ENCODE measurements around the gene NUP205.
A peak's percentile ranks its signal among the peaks of the same experiment; 100 is the strongest.
"Not testable (repeated sequence)": the region's sequence is repeated elsewhere in the genome, so short reads cannot be mapped to it uniquely, and the experiment has no call there.

NUP205 gene

DNA sequence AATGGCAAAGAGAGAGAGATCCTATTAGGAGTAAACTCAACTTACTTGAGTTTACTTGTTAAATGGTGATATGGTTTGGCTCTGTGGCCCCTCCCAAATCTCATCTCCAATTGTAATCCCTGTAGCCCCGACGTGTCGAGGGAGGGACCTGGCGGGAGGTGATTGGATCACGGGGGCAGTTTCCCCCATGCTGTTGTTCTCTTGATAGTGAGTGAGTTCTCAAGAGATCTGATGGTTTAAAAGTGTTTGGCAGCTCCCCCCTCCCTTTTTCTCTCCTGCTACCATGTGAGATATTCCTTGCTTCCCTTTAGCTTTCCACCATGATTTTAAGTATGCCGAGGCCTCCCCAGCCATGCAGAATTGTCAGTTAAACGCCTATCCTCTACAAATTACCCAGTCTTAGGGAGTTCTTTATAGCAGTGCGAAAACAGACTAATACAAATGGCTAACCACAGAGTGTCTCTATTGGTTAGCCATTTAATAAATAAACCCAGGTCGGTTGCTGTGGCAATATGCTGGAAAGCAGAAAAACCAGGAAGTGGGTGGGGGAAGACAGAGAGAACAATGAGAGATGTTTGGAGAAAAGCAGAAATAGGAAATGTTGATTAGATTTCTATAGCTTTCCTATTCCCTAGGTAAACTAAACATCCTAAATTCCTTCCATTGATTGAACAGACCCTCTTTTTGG, 101.6 kb downstream of the NUP205 start:
- DNase-seq (ENCODE audit: low read depth, low spot score), result no peak
- no peak overlapping the region for H3K4me3 ChIP-seq (ENCODE audit: low read length)

DNA sequence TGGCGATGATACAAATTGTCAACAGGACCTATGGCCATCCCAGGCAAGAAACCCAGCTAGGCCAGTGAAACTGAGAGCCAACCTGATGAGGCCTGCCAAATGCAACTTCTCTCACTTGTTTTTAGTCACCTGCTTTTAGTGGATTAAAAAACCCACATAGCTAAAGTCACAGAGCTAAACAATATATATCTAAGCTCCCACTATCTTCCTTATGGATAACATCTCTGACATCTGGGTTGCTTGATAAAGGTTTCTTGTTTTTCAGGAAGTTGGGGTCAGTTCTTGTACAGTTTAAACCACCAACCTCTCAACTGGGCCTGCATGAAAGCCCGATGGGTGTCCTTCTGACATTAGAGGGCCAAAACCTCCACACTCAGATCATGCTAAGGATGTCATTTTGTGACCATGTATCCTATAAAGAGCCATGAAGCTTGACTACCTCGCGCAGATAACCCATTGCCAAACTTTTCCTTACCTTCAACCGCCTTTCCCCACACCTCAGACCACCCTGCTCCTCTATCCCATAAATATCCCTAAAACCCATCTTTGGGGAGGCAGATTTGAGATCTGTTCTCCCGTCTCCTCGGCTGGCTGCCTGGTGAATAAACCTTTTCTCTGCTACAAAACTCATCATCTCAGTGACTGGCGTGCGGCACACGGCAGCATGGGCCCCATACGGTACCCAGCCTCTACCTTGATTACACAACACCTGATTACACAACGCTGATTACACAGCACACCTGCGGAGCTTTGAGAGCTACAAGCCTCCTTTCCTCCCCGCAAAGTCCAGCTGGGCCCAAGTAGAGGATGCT, 103.8 kb downstream of the NUP205 start:
- DNase-seq (ENCODE audit: low read depth, low spot score), result no peak
- peak overlapping the region; percentile 65 for H3K4me3 ChIP-seq (ENCODE audit: low read length)

DNA sequence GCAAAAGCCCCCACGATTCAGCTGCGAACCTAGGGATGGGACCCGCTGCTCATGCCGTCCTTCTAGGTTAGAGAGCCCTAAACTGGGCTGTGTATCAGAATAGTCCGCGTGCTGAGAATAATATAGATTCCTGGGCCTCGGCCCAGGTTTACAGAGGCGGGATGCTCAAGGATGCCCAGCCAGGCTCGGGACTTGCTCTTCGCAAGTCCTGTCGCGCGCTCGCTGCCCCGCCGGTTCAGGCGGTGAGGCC, 104.3 kb downstream of the NUP205 start:
- peak overlapping the region; percentile 65 for H3K4me3 ChIP-seq (ENCODE audit: low read length)
- no peak for DNase-seq (ENCODE audit: low read depth, low spot score)

DNA sequence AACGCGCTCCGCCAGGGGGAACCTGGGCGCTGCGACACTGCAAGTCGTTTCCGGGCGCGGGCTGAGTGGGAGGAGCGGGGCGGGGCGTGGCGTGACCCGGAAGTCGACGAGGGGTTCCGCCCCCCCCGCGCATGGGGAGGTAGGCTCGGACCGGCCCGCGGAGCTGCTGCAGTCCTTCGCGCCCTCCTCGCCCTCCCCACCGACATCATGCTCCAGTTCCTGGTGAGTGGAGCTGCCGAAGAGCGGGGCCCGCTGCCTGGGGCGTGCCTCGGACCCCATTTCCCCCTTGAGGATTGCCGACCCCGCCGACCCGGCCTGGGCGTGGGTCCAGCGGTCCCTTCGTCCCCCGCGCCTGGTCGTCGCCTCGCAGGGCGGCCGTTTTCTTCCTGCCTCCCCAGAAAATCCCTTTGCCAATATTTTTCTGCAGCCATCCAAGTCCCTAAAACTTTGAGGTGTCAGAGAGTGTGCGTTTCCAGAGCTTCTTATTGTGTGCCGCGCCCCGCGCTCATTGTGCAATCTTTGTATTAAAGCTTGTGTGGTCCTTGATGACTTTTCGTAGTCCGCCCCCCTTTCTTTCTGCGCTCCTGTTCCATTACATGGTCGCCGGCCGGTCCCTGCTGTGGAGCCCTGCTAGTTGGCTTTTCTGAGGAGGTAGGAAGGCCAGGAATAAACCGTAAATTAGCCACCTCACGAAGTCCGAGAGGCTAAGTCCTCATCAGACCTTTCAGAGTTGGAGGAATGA, 104.8 kb downstream of the NUP205 start, which contains the start of gene STMP1:
TSS of gene STMP1 (plus strand) at position 142 of the 742 bp plus-strand sequence.
- peak within 1 kb of the TSS; percentile 65 for H3K4me3 ChIP-seq (ENCODE audit: low read length)
- peak; percentile 88 for DNase-seq (ENCODE audit: low read depth, low spot score)

DNA sequence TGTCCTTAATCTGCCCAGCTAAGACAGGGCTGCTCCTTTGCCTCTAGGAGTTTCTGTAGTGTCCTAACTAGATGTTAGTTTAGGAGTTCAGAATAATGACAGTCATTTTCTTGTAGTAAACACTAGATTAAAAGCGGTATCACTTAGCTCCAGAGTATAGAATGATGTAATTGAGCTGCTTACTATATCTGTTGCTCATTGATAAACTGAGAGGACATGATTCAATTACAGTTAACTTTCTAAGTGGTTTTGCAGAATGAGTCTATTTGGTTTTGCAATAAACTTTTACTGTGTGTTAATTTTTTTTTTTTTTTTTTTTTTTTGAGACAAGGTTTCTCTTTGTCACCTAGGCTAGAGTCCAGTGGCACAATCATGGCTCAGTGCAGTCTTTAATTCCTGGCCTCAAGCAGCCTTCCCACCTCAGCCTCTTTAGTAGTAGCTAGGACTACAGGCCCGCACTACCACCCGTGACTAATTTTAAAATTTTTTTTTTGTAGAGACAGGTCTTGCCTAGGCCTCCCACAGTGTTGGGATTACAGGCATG, 106.4 kb downstream of the NUP205 start:
- no peak for DNase-seq (ENCODE audit: low read depth, low spot score)
- H3K4me3 ChIP-seq (ENCODE audit: low read length), result no peak overlapping the region

GRCh38 chr7:135665042-135665441, 107.3 kb downstream of the NUP205 start:
- no peak for DNase-seq (ENCODE audit: low read depth, low spot score)
- no peak overlapping the region for H3K4me3 ChIP-seq (ENCODE audit: low read length)

DNA sequence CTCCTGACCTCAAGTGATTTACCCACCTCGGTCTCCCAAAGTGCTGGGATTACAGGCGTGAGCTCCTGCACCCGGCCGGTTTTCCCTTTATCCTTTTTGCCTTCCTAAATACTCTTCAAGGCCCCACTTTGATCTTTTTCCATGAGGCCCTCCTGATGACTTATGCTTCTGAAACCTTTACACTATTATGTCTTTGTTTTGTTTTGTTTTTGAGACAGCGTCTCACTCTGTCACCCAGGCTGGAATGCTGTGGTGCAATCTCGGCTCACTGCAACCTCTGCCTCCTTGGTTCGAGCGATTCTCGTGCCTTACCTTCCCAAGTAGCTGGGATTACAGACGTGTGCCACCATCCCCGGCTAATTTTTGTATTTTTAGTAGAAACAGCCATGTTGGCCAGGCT, 108.4 kb downstream of the NUP205 start:
- DNase-seq (ENCODE audit: low read depth, low spot score), result no peak
- H3K4me3 ChIP-seq (ENCODE audit: low read length), result no peak overlapping the region

DNA sequence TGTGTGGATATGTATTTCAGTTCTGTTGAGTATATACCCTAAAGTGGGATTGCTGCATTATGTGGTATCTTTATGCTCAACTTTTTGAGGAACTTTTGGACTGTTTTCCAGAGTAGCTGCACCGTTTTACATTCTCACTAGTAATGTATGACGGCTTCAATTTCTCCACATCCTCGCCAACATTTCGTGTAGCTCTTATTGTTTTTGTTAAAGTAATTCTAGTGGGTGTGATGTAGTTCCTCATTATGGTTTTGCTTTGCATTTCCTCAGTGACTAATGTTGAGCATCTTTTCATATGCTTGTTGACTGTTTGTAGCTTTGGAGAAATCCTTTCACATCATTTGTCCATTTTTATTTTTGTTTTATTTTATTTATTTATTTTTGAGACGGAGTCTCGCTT, 109.1 kb downstream of the NUP205 start:
- H3K4me3 ChIP-seq (ENCODE audit: low read length), result no peak overlapping the region
- no peak for DNase-seq (ENCODE audit: low read depth, low spot score)

DNA sequence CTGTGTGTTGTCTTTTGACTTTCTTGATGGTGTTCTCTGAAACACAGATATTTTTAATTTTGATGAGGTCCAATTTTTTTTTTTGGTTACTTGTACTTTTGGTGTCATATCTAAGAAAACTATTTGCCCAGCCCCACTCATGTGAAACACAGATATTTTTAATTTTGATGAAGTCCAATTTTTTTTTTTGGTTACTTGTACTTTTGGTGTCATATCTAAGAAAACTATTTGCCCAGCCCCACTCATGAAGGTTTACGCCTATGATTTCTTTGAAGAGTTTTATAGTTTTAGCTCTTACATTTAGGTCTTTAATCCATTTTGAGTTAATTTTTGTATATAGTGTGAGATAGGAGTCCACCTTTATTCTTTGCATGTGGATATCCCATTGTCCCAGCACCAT, 109.9 kb downstream of the NUP205 start:
- not testable (repeated sequence) for DNase-seq (ENCODE audit: low read depth, low spot score); H3K4me3 ChIP-seq (ENCODE audit: low read length)

- not testable (repeated sequence) for DNase-seq (ENCODE audit: low read depth, low spot score)
These were observed 111.2 kb downstream of the NUP205 start for GRCh38 chr7:135668852-135669395.

DNA sequence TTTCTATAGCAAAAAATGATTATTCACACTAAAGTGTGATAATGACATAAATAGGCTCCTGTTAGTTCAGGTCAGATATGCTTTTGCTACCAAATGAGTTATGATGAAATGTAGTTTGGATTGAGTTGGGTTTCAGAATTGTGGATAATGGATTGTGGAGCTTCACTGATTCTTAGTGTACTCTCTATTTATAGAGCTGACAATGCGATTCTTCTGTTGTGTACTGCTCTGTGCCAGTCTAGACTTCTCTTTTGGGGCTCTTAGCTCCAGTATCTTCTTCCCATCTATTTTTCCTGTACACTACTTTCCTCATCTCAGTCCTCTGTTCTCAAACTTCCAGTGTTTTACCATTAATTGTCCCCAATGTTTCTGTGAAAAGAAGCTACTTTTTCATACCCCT, 112.1 kb downstream of the NUP205 start:
- no peak for DNase-seq (ENCODE audit: low read depth, low spot score)
- no peak overlapping the region for H3K4me3 ChIP-seq (ENCODE audit: low read length)

More at GRCh38 chr7:135668852-135669395, 111.2 kb downstream of the NUP205 start:
- H3K4me3 ChIP-seq (ENCODE audit: low read length), result not testable (repeated sequence)

DNA sequence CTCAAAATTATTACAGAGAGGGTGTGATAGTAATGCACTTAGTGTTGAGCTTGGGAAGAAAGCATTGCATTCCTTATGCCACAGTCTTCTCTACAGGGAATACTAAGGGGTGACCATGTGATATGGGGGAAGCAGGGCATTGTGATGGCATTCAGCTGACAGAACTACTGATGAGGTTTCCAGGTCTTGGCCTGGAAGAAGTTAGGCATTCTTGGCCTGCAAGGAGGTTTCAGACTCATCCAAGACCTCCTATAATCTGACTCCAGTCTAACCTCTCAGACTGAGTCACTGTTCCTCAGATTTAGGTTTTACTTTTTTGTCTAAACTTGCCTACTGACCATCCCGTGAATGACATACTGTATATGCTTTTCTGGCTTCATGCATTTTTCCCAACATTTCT, 112.5 kb downstream of the NUP205 start:
- H3K4me3 ChIP-seq (ENCODE audit: low read length), result no peak overlapping the region
- DNase-seq (ENCODE audit: low read depth, low spot score), result no peak

GRCh38 chr7:135672560-135673359, 115.0 kb downstream of the NUP205 start:
- H3K4me3 ChIP-seq (ENCODE audit: low read length), result no peak overlapping the region
- peak; percentile 44 for DNase-seq (ENCODE audit: low read depth, low spot score)

GRCh38 chr7:135673360-135673706, 115.6 kb downstream of the NUP205 start:
- no peak for DNase-seq (ENCODE audit: low read depth, low spot score)
- no peak overlapping the region for H3K4me3 ChIP-seq (ENCODE audit: low read length)

DNA sequence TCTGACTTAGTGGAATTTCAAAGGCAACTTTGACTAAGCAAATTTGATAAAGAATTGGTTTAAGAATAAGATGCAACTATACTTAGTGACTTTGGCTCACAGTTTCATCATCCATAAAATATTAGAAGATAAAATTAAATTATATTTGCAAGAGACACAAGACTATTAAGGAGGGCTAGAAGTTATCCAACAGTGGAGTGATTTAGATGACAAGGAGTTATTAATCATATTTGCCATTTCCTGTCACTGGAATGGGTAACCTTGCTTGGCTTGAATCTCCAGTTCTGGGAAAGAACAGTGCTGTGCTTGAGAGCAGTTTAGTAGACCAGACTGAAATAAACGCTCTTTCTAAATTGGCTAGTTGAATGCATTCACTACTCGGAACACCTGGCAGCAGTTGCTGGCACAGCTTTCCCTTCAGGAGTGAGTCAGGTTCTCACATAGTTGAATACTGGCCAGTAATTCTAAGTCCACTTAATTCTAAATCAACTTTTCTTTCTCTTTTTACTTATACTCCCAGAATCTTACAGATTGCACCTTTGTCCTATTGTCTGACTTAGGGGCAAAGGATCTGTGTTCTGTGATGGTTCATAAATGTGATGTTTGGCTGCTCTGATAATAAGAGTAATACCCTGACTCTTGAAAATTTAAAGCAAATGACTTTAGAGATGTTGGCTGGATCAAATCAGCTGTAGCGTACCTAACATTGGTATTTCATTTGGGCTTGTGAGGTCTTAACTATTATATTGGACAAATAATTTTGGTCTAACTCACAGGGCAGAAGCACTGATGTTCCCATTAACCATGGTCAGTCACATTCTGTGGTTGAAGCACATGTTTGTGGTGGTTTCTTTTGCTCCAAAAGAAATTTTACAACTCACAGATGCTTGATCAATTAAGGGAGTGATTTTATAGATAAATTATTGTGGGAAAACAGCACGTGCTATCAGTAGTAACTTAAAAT, 121.2 kb downstream of the NUP205 start:
- DNase-seq (ENCODE audit: low read depth, low spot score), result no peak

DNA sequence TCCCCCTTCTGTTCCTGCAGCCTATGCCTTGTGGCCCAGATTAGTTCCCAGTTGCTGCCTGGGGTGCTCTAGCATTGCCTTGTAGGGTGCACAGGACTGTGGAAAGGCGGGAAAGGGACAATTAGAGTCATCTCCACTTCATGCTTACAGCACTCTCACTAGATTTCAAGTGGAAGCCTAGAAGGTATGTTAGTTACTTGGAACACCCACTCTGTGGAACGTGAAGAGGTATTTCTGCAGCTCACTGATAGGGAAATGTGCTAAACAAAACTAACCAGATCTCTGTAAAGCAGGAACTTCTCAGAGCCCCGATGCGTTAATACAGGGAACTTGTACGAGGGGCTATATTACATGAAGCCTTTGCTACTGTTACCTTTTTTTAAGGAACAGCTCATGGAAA, 124.0 kb downstream of the NUP205 start:
- H3K4me3 ChIP-seq (ENCODE audit: low read length), result no peak overlapping the region
- DNase-seq (ENCODE audit: low read depth, low spot score), result no peak

More for the DNA sequence above, 121.2 kb downstream of the NUP205 start:
- no peak overlapping the region for H3K4me3 ChIP-seq (ENCODE audit: low read length)

GRCh38 chr7:135682191-135682590, 124.5 kb downstream of the NUP205 start:
- DNase-seq (ENCODE audit: low read depth, low spot score), result no peak
- no peak overlapping the region for H3K4me3 ChIP-seq (ENCODE audit: low read length)

GRCh38 chr7:135683609-135684008, 125.9 kb downstream of the NUP205 start:
- DNase-seq (ENCODE audit: low read depth, low spot score), result no peak
- no peak overlapping the region for H3K4me3 ChIP-seq (ENCODE audit: low read length)
